ENCODE data around the gene ATG16L2. TPM values are rescaled to one million over a fixed set of nuclear protein-coding genes. Genes with fewer than 3 reads are reported as not detected.

ATG16L2 gene
- total RNA-seq, 1 donor from 2014 or later: 71.1 TPM

GRCh38 chr11:72813740-72814285 lies 398 bp upstream of the ATG16L2 start:
- Mint-ChIP-seq H3K27me3 (ENCODE audit: insufficient read depth) (no peaks in the 10 kb centered on the region), H3K4me3 (peak overlapping the region; percentile 95), H3K36me3 (ENCODE audit: low read depth) (peaks cover 49% of the 10 kb centered on the region), H3K9me3 (no peaks in the 10 kb centered on the region), H3K27ac (peak overlapping the region; percentile 97), H3K4me1 (ENCODE audit: low read depth) (peaks cover 48% of the 10 kb centered on the region)
- intact Hi-C loops (cut with micrococcal nuclease): loop anchor here (1.0 to 10.0 kb wide), 9 partner anchors 21 to 1778 kb away; partner anchors contain the start of genes ARAP1, CLPB, FCHSD2 and LAMTOR1
- no peak for DNase-seq (ENCODE audit: low spot score)

- no peaks in the 10 kb centered on the region for H3K27me3 Mint-ChIP-seq (ENCODE audit: insufficient read depth)
- H3K27ac Mint-ChIP-seq: peak overlapping the region; percentile 98
- H3K36me3 Mint-ChIP-seq (ENCODE audit: low read depth): peaks cover 50% of the 10 kb centered on the region
- no peaks in the 10 kb centered on the region for H3K9me3 Mint-ChIP-seq
- no peak for DNase-seq (ENCODE audit: low spot score)
- intact Hi-C loops (cut with micrococcal nuclease): loop anchor here (1.0 to 10.0 kb wide), 2 partner anchors 592 to 710 kb away; partner anchors contain the start of genes LAMTOR1 and TOMT
- H3K4me3 Mint-ChIP-seq: peak overlapping the region; percentile 99
- H3K4me1 Mint-ChIP-seq (ENCODE audit: low read depth): peaks cover 54% of the 10 kb centered on the region
These were observed 953 bp downstream of the ATG16L2 start for GRCh38 chr11:72815110-72815618.

GRCh38 chr11:72816404-72816990 lies 2.3 kb downstream of the ATG16L2 start:
- DNase-seq (ENCODE audit: low spot score): no peak
- intact Hi-C loops (cut with micrococcal nuclease): loop anchor here (10.0 kb wide), 1 partner anchor 712 kb away; the partner anchor contains the start of genes LAMTOR1 and TOMT
- Mint-ChIP-seq H3K27me3 (ENCODE audit: insufficient read depth) (no peaks in the 10 kb centered on the region), H3K4me3 (peak overlapping the region; percentile 99), H3K36me3 (ENCODE audit: low read depth) (peaks cover 45% of the 10 kb centered on the region), H3K9me3 (no peaks in the 10 kb centered on the region), H3K27ac (peak overlapping the region; percentile 98), H3K4me1 (ENCODE audit: low read depth) (peaks cover 46% of the 10 kb centered on the region)

- DNase-seq (ENCODE audit: low spot score): no peak
- intact Hi-C loops (cut with micrococcal nuclease): loop anchor here (10.0 kb wide), 1 partner anchor 713 kb away; the partner anchor contains the start of genes LAMTOR1 and TOMT
- Mint-ChIP-seq H3K27me3 (ENCODE audit: insufficient read depth) (no peaks in the 10 kb centered on the region), H3K9me3 (no peaks in the 10 kb centered on the region), H3K36me3 (ENCODE audit: low read depth) (peaks cover 37% of the 10 kb centered on the region), H3K4me1 (ENCODE audit: low read depth) (peaks cover 34% of the 10 kb centered on the region), H3K27ac (peak overlapping the region; percentile 64), H3K4me3 (peak overlapping the region; percentile 38)
These were observed 3.8 kb downstream of the ATG16L2 start for GRCh38 chr11:72817966-72818365.

- Mint-ChIP-seq H3K4me1 (ENCODE audit: low read depth) (peaks cover 30% of the 10 kb centered on the region), H3K9me3 (no peaks in the 10 kb centered on the region), H3K4me3 (no peak overlapping the region), H3K36me3 (ENCODE audit: low read depth) (peaks cover 35% of the 10 kb centered on the region), H3K27me3 (ENCODE audit: insufficient read depth) (no peaks in the 10 kb centered on the region), H3K27ac (no peak overlapping the region)
- intact Hi-C loops (cut with micrococcal nuclease): loop anchor here (10.0 kb wide), 1 partner anchor 714 kb away; the partner anchor contains the start of genes LAMTOR1 and TOMT
- no peak for DNase-seq (ENCODE audit: low spot score)
These were observed 4.8 kb downstream of the ATG16L2 start for GRCh38 chr11:72818971-72819370.

- H3K27me3 Mint-ChIP-seq (ENCODE audit: insufficient read depth): no peaks in the 10 kb centered on the region
- no peaks in the 10 kb centered on the region for H3K9me3 Mint-ChIP-seq
- H3K4me3 Mint-ChIP-seq: no peak overlapping the region
- peaks cover 21% of the 10 kb centered on the region for H3K4me1 Mint-ChIP-seq (ENCODE audit: low read depth)
- H3K27ac Mint-ChIP-seq: peak overlapping the region; percentile 13
- intact Hi-C loops (cut with micrococcal nuclease): no loop called here
- DNase-seq (ENCODE audit: low spot score): no peak
- peaks cover 42% of the 10 kb centered on the region for H3K36me3 Mint-ChIP-seq (ENCODE audit: low read depth)
These were observed 6.4 kb downstream of the ATG16L2 start for GRCh38 chr11:72820439-72821139.

GRCh38 chr11:72821221-72821919 lies 7.2 kb downstream of the ATG16L2 start:
- Mint-ChIP-seq H3K27ac (no peak overlapping the region), H3K4me1 (ENCODE audit: low read depth) (peaks cover 19% of the 10 kb centered on the region), H3K27me3 (ENCODE audit: insufficient read depth) (no peaks in the 10 kb centered on the region), H3K9me3 (no peaks in the 10 kb centered on the region), H3K4me3 (no peak overlapping the region), H3K36me3 (ENCODE audit: low read depth) (peaks cover 40% of the 10 kb centered on the region)
- intact Hi-C loops (cut with micrococcal nuclease): no loop called here
- DNase-seq (ENCODE audit: low spot score): no peak

- intact Hi-C loops (cut with micrococcal nuclease): no loop called here
- Mint-ChIP-seq H3K9me3 (no peaks in the 10 kb centered on the region), H3K4me1 (ENCODE audit: low read depth) (peaks cover 23% of the 10 kb centered on the region), H3K27ac (peak overlapping the region; percentile 40), H3K36me3 (ENCODE audit: low read depth) (peaks cover 40% of the 10 kb centered on the region), H3K27me3 (ENCODE audit: insufficient read depth) (no peaks in the 10 kb centered on the region), H3K4me3 (no peak overlapping the region)
- peak; percentile 59 for DNase-seq (ENCODE audit: low spot score)
These were observed 7.9 kb downstream of the ATG16L2 start for GRCh38 chr11:72821920-72822799.

- Mint-ChIP-seq H3K9me3 (no peaks in the 10 kb centered on the region), H3K27ac (no peak overlapping the region), H3K4me3 (no peak overlapping the region), H3K4me1 (ENCODE audit: low read depth) (peaks cover 19% of the 10 kb centered on the region), H3K36me3 (ENCODE audit: low read depth) (peaks cover 34% of the 10 kb centered on the region), H3K27me3 (ENCODE audit: insufficient read depth) (no peaks in the 10 kb centered on the region)
- intact Hi-C loops (cut with micrococcal nuclease): no loop called here
- no peak for DNase-seq (ENCODE audit: low spot score)
These were observed 9.0 kb downstream of the ATG16L2 start for GRCh38 chr11:72823105-72823804.

GRCh38 chr11:72824020-72824419 lies 9.8 kb downstream of the ATG16L2 start:
- H3K27me3 Mint-ChIP-seq (ENCODE audit: insufficient read depth): no peaks in the 10 kb centered on the region
- intact Hi-C loops (cut with micrococcal nuclease): no loop called here

GRCh38 chr11:72824811-72825505 lies 10.7 kb downstream of the ATG16L2 start:
- DNase-seq (ENCODE audit: low spot score): no peak
- peak overlapping the region; percentile 55 for H3K27ac Mint-ChIP-seq
- peaks cover 25% of the 10 kb centered on the region for H3K36me3 Mint-ChIP-seq (ENCODE audit: low read depth)
- peaks cover 11% of the 10 kb centered on the region for H3K4me1 Mint-ChIP-seq (ENCODE audit: low read depth)
- no peaks in the 10 kb centered on the region for H3K27me3 Mint-ChIP-seq (ENCODE audit: insufficient read depth)
- H3K9me3 Mint-ChIP-seq: no peaks in the 10 kb centered on the region
- intact Hi-C loops (cut with micrococcal nuclease): no loop called here
- H3K4me3 Mint-ChIP-seq: no peak overlapping the region

More at GRCh38 chr11:72824020-72824419, 9.8 kb downstream of the ATG16L2 start:
- no peak overlapping the region for H3K27ac Mint-ChIP-seq
- H3K9me3 Mint-ChIP-seq: no peaks in the 10 kb centered on the region
- H3K36me3 Mint-ChIP-seq (ENCODE audit: low read depth): peaks cover 26% of the 10 kb centered on the region
- H3K4me1 Mint-ChIP-seq (ENCODE audit: low read depth): peaks cover 15% of the 10 kb centered on the region
- no peak overlapping the region for H3K4me3 Mint-ChIP-seq
- DNase-seq (ENCODE audit: low spot score): no peak
